SK-N-SH (cell line): Measurements from ENCODE around the gene ECI1. TPM values are rescaled to one million over a fixed set of nuclear protein-coding genes. Genes with fewer than 3 reads are reported as not detected.

Experiments
- CTCF ChIA-PET: fragments of 300-600, 350-600 bp; formaldehyde crosslinking; extraction: SDS; loops from one replicate; lab custom pipeline; 2021; lab: Yijun Ruan, JAX
- POLR2A ChIA-PET: fragments of 350-600 bp; sonication (Branson Sonifier 250); formaldehyde crosslinking; extraction: SDS; loops from one replicate; lab custom pipeline; 2020; ENCODE audit warnings: antibody characterized with exemption, inconsistent platforms; lab: Yijun Ruan, JAX
- DNase-seq: peaks from one replicate; pipeline ENCODE4 v3.0.0; 2012
- H2AFZ ChIP-seq: fragments of 200-600 bp; sonication (generic); 2 replicates; pipeline ENCODE4 v1.8.1; 2016; ENCODE audit warnings: antibody characterized with exemption, mild to moderate bottlenecking, low read depth
- H3F3A ChIP-seq: fragments of 200-600 bp; sonication (generic); replicated peaks from 2 replicates; pipeline ENCODE3; 2016; ENCODE audit warnings: antibody characterized with exemption, mild to moderate bottlenecking; ENCODE audit not compliant: insufficient read depth
- H3K27ac ChIP-seq, 2 experiments: fragments of 200-500 bp in 1 of 2; fragments of 200-600 bp in 1 of 2; sonication (Bioruptor generic) in 1 of 2; sonication (generic), shearing (Covaris generic) in 1 of 2; 2 replicates each; pipeline versions ENCODE4 v1.5.1 to v1.6.1; 2014 to 2016; ENCODE audit warnings: low read depth in 2 of 2, inconsistent platforms in 1 of 2, low read length in 1 of 2, mild to moderate bottlenecking in 1 of 2, mixed read lengths in 1 of 2
- H3K27me3 ChIP-seq: fragments of 200-600 bp; sonication (generic), shearing (Covaris generic); 2 replicates; pipeline ENCODE4 v1.6.1; 2016; ENCODE audit warnings: mixed run types; ENCODE audit not compliant: insufficient read depth
- H3K36me3 ChIP-seq, 2 experiments: fragments of 200-500 bp in 1 of 2; fragments of 200-600 bp in 1 of 2; sonication (Bioruptor generic) in 1 of 2; sonication (generic) in 1 of 2; replicated peaks in 1 of 2; 2 replicates each; pipeline versions ENCODE3 to v1.5.1; 2014 to 2016; ENCODE audit warnings: low read length in 1 of 2, mild to moderate bottlenecking in 1 of 2; ENCODE audit not compliant: insufficient read depth in 2 of 2, control insufficient read depth in 1 of 2
- H3K4me1 ChIP-seq, 2 experiments: fragments of 200-500 bp in 1 of 2; fragments of 200-600 bp in 1 of 2; sonication (Bioruptor generic) in 1 of 2; sonication (generic), shearing (Covaris generic) in 1 of 2; 2 replicates each; pipeline versions ENCODE4 v1.5.1 to v1.6.1; 2014 to 2016; ENCODE audit warnings: low read depth in 1 of 2, low read length in 1 of 2, mixed run types in 1 of 2; ENCODE audit not compliant: insufficient read depth in 2 of 2, control insufficient read depth in 1 of 2
- H3K4me2 ChIP-seq: fragments of 200-600 bp; sonication (generic), shearing (Covaris generic); 2 replicates; pipeline ENCODE4 v1.6.1; 2017; ENCODE audit warnings: mixed run types
- H3K4me3 ChIP-seq, 2 experiments: fragments of 200-500 bp in 1 of 2; fragments of 200-600 bp in 1 of 2; sonication (Bioruptor generic) in 1 of 2; sonication (generic), shearing (Covaris generic) in 1 of 2; 2 replicates each; pipeline versions ENCODE4 v1.5.1 to v1.8.1; 2014 to 2016; ENCODE audit warnings: low read depth in 2 of 2, inconsistent platforms in 1 of 2, low read length in 1 of 2, mild to moderate bottlenecking in 1 of 2, mixed read lengths in 1 of 2, moderate library complexity in 1 of 2
- H3K79me2 ChIP-seq: fragments of 200-600 bp; sonication (generic); 2 replicates; pipeline ENCODE4 v1.8.1; 2017; ENCODE audit warnings: mild to moderate bottlenecking; ENCODE audit not compliant: insufficient read depth
- H3K9ac ChIP-seq: fragments of 200-600 bp; sonication (generic); 2 replicates; pipeline ENCODE4 v1.6.1; 2017; ENCODE audit warnings: mixed run types
- H3K9me2 ChIP-seq: fragments of 200-600 bp; sonication (generic); 2 replicates; pipeline ENCODE4 v1.6.1; 2017; ENCODE audit warnings: mixed run types
- H3K9me3 ChIP-seq: fragments of 200-600 bp; sonication (generic); 2 replicates; pipeline ENCODE4 v1.6.1; 2017; ENCODE audit warnings: mixed run types, mild to moderate bottlenecking, moderate library complexity
- H4K20me1 ChIP-seq: fragments of 200-600 bp; sonication (generic); 2 replicates; pipeline ENCODE4 v1.6.1; 2017; ENCODE audit warnings: mild to moderate bottlenecking, mixed run types; ENCODE audit not compliant: insufficient read depth
- EP300 ChIP-seq, 2 experiments: IDR thresholded peaks; 2 replicates each; pipeline versions ENCODE4 v1.4.0 to v1.6.1; 2012; ENCODE audit warnings: borderline replicate concordance in 1 of 2, low read depth in 1 of 2, low read length in 1 of 2
- EZH2phosphoT487 ChIP-seq: fragments of 200-600 bp; sonication (generic); IDR thresholded peaks from 2 replicates; pipeline ENCODE4 v1.6.1; 2017; ENCODE audit warnings: low read depth, mixed run types, mild to moderate bottlenecking, antibody characterized with exemption, moderate library complexity, borderline replicate concordance
- FOSL2 ChIP-seq: IDR thresholded peaks from 2 replicates; pipeline ENCODE4 v1.4.0; 2012; ENCODE audit warnings: low read depth, mild to moderate bottlenecking, moderate library complexity, borderline replicate concordance
- FOXM1 ChIP-seq: IDR thresholded peaks from 2 replicates; pipeline ENCODE4 v1.4.0; 2012; ENCODE audit warnings: low read depth, mild to moderate bottlenecking
- GABPA ChIP-seq: IDR thresholded peaks from 2 replicates; pipeline ENCODE4 v1.4.0; 2012; ENCODE audit warnings: low read depth, mild to moderate bottlenecking
- MXI1 ChIP-seq: IDR thresholded peaks from 2 replicates; pipeline ENCODE4 v1.6.1; 2012; ENCODE audit warnings: mild to moderate bottlenecking, low read depth, low read length, improper control_type of control experiment
- RAD21 ChIP-seq: IDR thresholded peaks from 2 replicates; pipeline ENCODE4 v1.6.1; 2012; ENCODE audit warnings: mild to moderate bottlenecking, low read length
- TAF1 ChIP-seq: IDR thresholded peaks from 2 replicates; pipeline ENCODE4 v1.6.1; 2012; ENCODE audit warnings: low read depth, mild to moderate bottlenecking, low read length, moderate library complexity, borderline replicate concordance
- YY1 ChIP-seq: IDR thresholded peaks from 2 replicates; pipeline ENCODE4 v1.4.0; 2012; ENCODE audit warnings: low read depth, mild to moderate bottlenecking
- WGBS: methylation state at CpG from one replicate; pipeline ENCODE4 v1.1.6; 2017; ENCODE audit warnings: low lambda C conversion rate; 5-methylcytosine and 5-hydroxymethylcytosine counted together
- polyA plus RNA-seq, 3 experiments: library from polyadenylated mRNA; depleted of rRNA; stranded (reverse); fragments of >200 nt; gene quantifications; 2 replicates each; pipeline ENCODE4 v1.2.3, GENCODE V29; 2012

The ECI1 gene
- polyA plus RNA-seq, 1 of the 3 experiments (the other 2 are of a cell fraction), result 61.8 TPM

DNA sequence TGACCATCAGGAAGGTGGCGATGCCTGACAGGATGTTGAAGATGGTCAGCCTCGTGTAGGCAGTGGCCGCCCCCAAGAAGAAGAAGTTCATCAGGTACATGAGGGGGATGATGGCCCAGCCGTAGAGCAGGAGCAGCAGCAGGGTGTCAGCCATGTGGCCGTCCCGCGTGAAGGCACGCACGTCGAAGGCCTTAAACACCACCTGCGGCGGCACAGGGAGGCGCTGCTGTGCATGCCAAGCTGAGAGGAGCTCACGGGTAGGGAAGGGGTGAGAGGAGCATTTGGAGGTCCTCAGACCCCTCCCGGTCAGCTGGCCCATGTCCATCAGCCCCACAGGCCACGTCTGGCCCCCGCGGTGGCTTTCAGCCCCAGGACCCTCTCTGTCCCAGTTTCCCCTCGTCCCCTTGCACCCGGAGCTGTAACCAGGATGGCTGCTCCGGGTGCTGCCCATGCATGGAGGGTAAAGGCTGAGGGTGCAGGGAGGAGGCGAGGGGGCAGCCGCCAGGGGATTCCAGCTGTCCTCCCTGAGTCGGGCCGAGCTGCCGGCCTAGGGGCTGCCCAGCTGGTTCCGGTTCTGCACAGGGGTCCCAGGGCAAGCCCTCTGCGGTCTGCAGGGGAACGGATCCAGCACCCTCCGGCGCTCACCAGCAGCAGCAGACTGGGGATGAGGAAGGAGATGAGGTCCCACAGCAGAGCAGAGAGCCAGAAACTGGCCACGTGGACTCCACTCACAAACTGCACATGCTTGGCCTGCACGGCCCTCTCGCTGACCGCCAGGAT, 33.6 kb upstream of the ECI1 start:
- CTCF ChIA-PET, result interaction anchor here (1.2 kb wide), 1 partner anchor 12 kb away, joined by 4 read pairs; no protein-coding TSS in a partner anchor
- H3K9ac ChIP-seq, result no peak overlapping the region
- H3K4me2 ChIP-seq, result no peak overlapping the region
- no peaks in the 10 kb centered on the region for H3K27me3 ChIP-seq
- POLR2A ChIA-PET, result no interaction called here
- WGBS, result 90% methylated on average over 27 of the region's 35 CpGs
- H4K20me1 ChIP-seq, result no peaks in the 10 kb centered on the region
- H3K4me3 ChIP-seq, result no peak overlapping the region
- H3K79me2 ChIP-seq, result no peaks in the 10 kb centered on the region
- no peak for DNase-seq
- H3K4me1 ChIP-seq, result no peaks in the 10 kb centered on the region
- no peak overlapping the region for H2AFZ ChIP-seq
- H3K9me2 ChIP-seq, result no peaks in the 10 kb centered on the region
- H3K9me3 ChIP-seq, result no peaks in the 10 kb centered on the region
- peaks cover 0 to 12% of the 10 kb centered on the region in 2 experiments for H3K36me3 ChIP-seq
- no peaks in the 10 kb centered on the region for H3F3A ChIP-seq
- no peak overlapping the region for H3K27ac ChIP-seq
- TF ChIP-seq TAF1, result no peak
- no peak for TF ChIP-seq EZH2phosphoT487
- no peak for TF ChIP-seq GABPA
- no peak for TF ChIP-seq YY1
- no peak for TF ChIP-seq FOSL2

GRCh38 chr16:2284001-2284770, 32.8 kb upstream of the ECI1 start:
- Histone ChIP-seq H3K27ac (no peak overlapping the region), H3K4me1 (no peaks in the 10 kb centered on the region), H2AFZ (no peak overlapping the region), H3K9ac (no peak overlapping the region), H3K9me2 (no peaks in the 10 kb centered on the region), H3K4me2 (no peak overlapping the region), H3K27me3 (no peaks in the 10 kb centered on the region), H3K79me2 (no peaks in the 10 kb centered on the region), H4K20me1 (no peaks in the 10 kb centered on the region), H3F3A (no peaks in the 10 kb centered on the region), H3K36me3 (peaks cover 0 to 12% of the 10 kb centered on the region in 2 experiments), H3K9me3 (no peaks in the 10 kb centered on the region), H3K4me3 (no peak overlapping the region)
- WGBS, result 92% methylated on average over 17 of the region's 37 CpGs
- no peak for DNase-seq
- TF ChIP-seq MXI1 (no peak), EP300 (IDR thresholded peaks at IDR 0.05; ENCODE audit: borderline replicate concordance in 1 of 2, low read depth in 1 of 2, low read length in 1 of 2) (no peak), FOXM1 (no peak), YY1 (no peak), RAD21 (no peak)
- ChIA-PET CTCF (interaction anchor here (1.2 kb wide), 1 partner anchor 13 kb away, joined by 4 read pairs; no protein-coding TSS in a partner anchor), POLR2A (interaction anchor here (1.5 kb wide), 1 partner anchor 13 kb away, joined by 3 read pairs; no protein-coding TSS in a partner anchor)
